H1 (cell line): ENCODE data around the gene EIF4EBP2. TPM values are rescaled to one million over a fixed set of nuclear protein-coding genes. Genes with fewer than 3 reads are reported as not detected.

Experiments used
- CTCF ChIA-PET: fragments of 300-600 bp; sonication (Branson Sonifier 250); formaldehyde crosslinking; loops from one replicate; lab custom pipeline; 2021; ENCODE audit not compliant: partially characterized antibody; lab: Charles Lee
- POLR2A ChIA-PET: fragments of 300-600 bp; sonication (Branson Sonifier 250); formaldehyde crosslinking; loops from one replicate; lab custom pipeline; 2021; ENCODE audit warnings: inconsistent platforms; ENCODE audit not compliant: partially characterized antibody; lab: Charles Lee
- DNase-seq, 2 experiments: peaks; one replicate each; pipeline versions ENCODE4 v3.0.0 to v3.0.0-alpha.2; 2010 to 2022; ENCODE audit warnings: low spot score in 2 of 2, low read depth in 1 of 2, mixed read lengths in 1 of 2
- FAIRE-seq: peaks from 2 replicates; lab custom pipeline; 2011; peaks lifted over from hg19 to GRCh38; lab: Jason Lieb, UNC
- H2AFZ ChIP-seq: 2 replicates; pipeline ENCODE4 v1.8.1; 2012; ENCODE audit warnings: low read length, inconsistent platforms
- H2AK5ac ChIP-seq: 2 replicates; pipeline ENCODE4 v1.6.1; 2013; ENCODE audit warnings: low read depth, low read length
- H2BK120ac ChIP-seq: replicated peaks from 2 replicates; pipeline ENCODE3; 2013; ENCODE audit warnings: low read depth, low read length, inconsistent platforms
- H2BK12ac ChIP-seq: 2 replicates; pipeline ENCODE4 v1.6.1; 2013; ENCODE audit warnings: low read depth, low read length
- H2BK15ac ChIP-seq: 2 replicates; pipeline ENCODE4 v1.6.1; 2013; ENCODE audit warnings: low read length
- H2BK20ac ChIP-seq: 2 replicates; pipeline ENCODE4 v1.6.1; 2013; ENCODE audit warnings: low read length
- H2BK5ac ChIP-seq: 2 replicates; pipeline ENCODE4 v1.6.1; 2013; ENCODE audit warnings: low read depth, low read length
- H3K14ac ChIP-seq: 2 replicates; pipeline ENCODE4 v1.6.1; 2013; ENCODE audit warnings: inconsistent platforms; ENCODE audit not compliant: insufficient read length
- H3K18ac ChIP-seq: 2 replicates; pipeline ENCODE4 v1.6.1; 2013; ENCODE audit warnings: low read length; ENCODE audit errors: extremely low read depth
- H3K23ac ChIP-seq: 2 replicates; pipeline ENCODE4 v1.6.1; 2013; ENCODE audit warnings: inconsistent platforms; ENCODE audit not compliant: insufficient read length
- H3K23me2 ChIP-seq: 2 replicates; pipeline ENCODE4 v1.6.1; 2013; ENCODE audit warnings: low read depth, low read length
- H3K27ac ChIP-seq: 2 replicates; pipeline ENCODE4 v1.6.1; 2011; ENCODE audit warnings: low read depth, low read length, inconsistent platforms
- H3K27me3 ChIP-seq, 4 experiments: replicated peaks in 1 of 4; 1 replicate in 1 of 4; 2 replicates in 3 of 4; pipeline versions ENCODE4 v1.6.1 to v1.8.1; 2011 to 2013; ENCODE audit warnings: low read length in 3 of 4, mild to moderate bottlenecking in 3 of 4, inconsistent platforms in 2 of 4, mixed read lengths in 2 of 4, moderate library complexity in 1 of 4; ENCODE audit not compliant: control insufficient read depth in 3 of 4, insufficient read depth in 3 of 4; ENCODE audit errors: extremely low read depth in 1 of 4
- H3K36me3 ChIP-seq, 4 experiments: 2 replicates each; pipeline versions ENCODE4 v1.6.1 to v1.8.1; 2011 to 2013; ENCODE audit warnings: mild to moderate bottlenecking in 4 of 4, low read length in 3 of 4, moderate library complexity in 2 of 4, control low read depth in 1 of 4, inconsistent platforms in 1 of 4; ENCODE audit not compliant: insufficient read depth in 4 of 4, control insufficient read depth in 2 of 4
- H3K4ac ChIP-seq: replicated peaks from 2 replicates; pipeline ENCODE3; 2013; ENCODE audit warnings: low read length, low read depth, mixed read lengths, inconsistent platforms; ENCODE audit not compliant: insufficient read length
- H3K4me1 ChIP-seq, 4 experiments: replicated peaks in 1 of 4; 1 replicate in 1 of 4; 2 replicates in 3 of 4; pipeline versions ENCODE4 v1.6.1 to v1.8.1; 2011 to 2013; ENCODE audit warnings: low read length in 3 of 4, inconsistent platforms in 2 of 4, mixed read lengths in 1 of 4; ENCODE audit not compliant: insufficient read depth in 4 of 4, control insufficient read depth in 3 of 4
- H3K4me2 ChIP-seq, 2 experiments: 2 replicates each; pipeline versions ENCODE4 v1.6.1 to v1.8.1; 2011 to 2013; ENCODE audit warnings: low read depth in 2 of 2, low read length in 2 of 2, control low read depth in 1 of 2, inconsistent platforms in 1 of 2, mild to moderate bottlenecking in 1 of 2; ENCODE audit not compliant: insufficient read depth in 1 of 2
- H3K4me3 ChIP-seq, 4 experiments: fragments of 200-600, 300-600 bp in 1 of 4; sonication (generic), shearing (Covaris generic), sonication (Bioruptor Twin) in 1 of 4; 2 replicates each; pipeline versions ENCODE4 v1.5.1 to v1.8.1; 2011 to 2016; ENCODE audit warnings: low read length in 4 of 4, low read depth in 3 of 4, control low read depth in 2 of 4, inconsistent platforms in 2 of 4, mild to moderate bottlenecking in 2 of 4, mixed read lengths in 1 of 4, moderate library complexity in 1 of 4; ENCODE audit not compliant: insufficient read depth in 2 of 4; ENCODE audit errors: extremely low read depth in 1 of 4
- H3K56ac ChIP-seq: replicated peaks from 2 replicates; pipeline ENCODE3; 2013; ENCODE audit warnings: low read depth, mild to moderate bottlenecking, mixed read lengths, low read length, inconsistent platforms; ENCODE audit not compliant: insufficient read length
- H3K79me1 ChIP-seq: 2 replicates; pipeline ENCODE4 v1.6.1; 2013; ENCODE audit warnings: low read depth, low read length, control low read depth
- H3K79me2 ChIP-seq, 2 experiments: 2 replicates each; pipeline versions ENCODE4 v1.6.1 to v1.8.1; 2012 to 2013; ENCODE audit warnings: low read length in 2 of 2, mild to moderate bottlenecking in 2 of 2, inconsistent platforms in 1 of 2; ENCODE audit not compliant: insufficient read depth in 2 of 2, control insufficient read depth in 1 of 2
- H3K9ac ChIP-seq, 4 experiments: replicated peaks in 1 of 4; 1 replicate in 1 of 4; 2 replicates in 3 of 4; pipeline versions ENCODE4 v1.6.1 to v1.8.1; 2011 to 2013; ENCODE audit warnings: low read depth in 3 of 4, low read length in 3 of 4, control low read depth in 2 of 4, mild to moderate bottlenecking in 2 of 4, moderate library complexity in 2 of 4, inconsistent platforms in 1 of 4; ENCODE audit errors: extremely low read depth in 1 of 4
- H3K9me3 ChIP-seq, 2 experiments: 2 replicates each; pipeline versions ENCODE4 v1.6.1 to v1.8.1; 2012 to 2013; ENCODE audit warnings: mild to moderate bottlenecking in 2 of 2, moderate library complexity in 2 of 2, control low read depth in 1 of 2, inconsistent platforms in 1 of 2, low read depth in 1 of 2, low read length in 1 of 2, mixed read lengths in 1 of 2; ENCODE audit not compliant: insufficient read depth in 2 of 2
- H4K20me1 ChIP-seq, 2 experiments: replicated peaks in 1 of 2; 2 replicates each; pipeline versions ENCODE3 to v1.8.1; 2011 to 2013; ENCODE audit warnings: inconsistent platforms in 2 of 2, low read length in 2 of 2, mild to moderate bottlenecking in 1 of 2; ENCODE audit not compliant: insufficient read depth in 2 of 2, control insufficient read depth in 1 of 2
- H4K5ac ChIP-seq: 2 replicates; pipeline ENCODE4 v1.6.1; 2013; ENCODE audit warnings: low read length, low read depth, mixed read lengths, inconsistent platforms; ENCODE audit not compliant: insufficient read length
- H4K8ac ChIP-seq: 2 replicates; pipeline ENCODE4 v1.8.0; 2013; ENCODE audit warnings: mild to moderate bottlenecking, moderate library complexity, low read length, inconsistent platforms; ENCODE audit not compliant: insufficient read depth; ENCODE audit errors: extremely low read depth
- H4K91ac ChIP-seq: replicated peaks from 2 replicates; pipeline ENCODE3; 2013; ENCODE audit warnings: low read length, mixed read lengths, inconsistent platforms; ENCODE audit not compliant: insufficient read length
- FOSL1 ChIP-seq: IDR thresholded peaks from 2 replicates; pipeline ENCODE4 v1.6.1; 2011; ENCODE audit warnings: mild to moderate bottlenecking, low read depth, low read length, moderate library complexity; ENCODE audit not compliant: insufficient read depth
- WGBS, 2 experiments: shearing (Covaris generic) in 1 of 2; methylation state at CpG; one replicate each; pipeline versions ENCODE4 v1.1.6 to v1.1.7; 2013 to 2015; ENCODE audit warnings: low lambda C conversion rate in 2 of 2, mixed read lengths in 2 of 2, inconsistent platforms in 1 of 2, low coverage in 1 of 2, missing lambda C conversion rate in 1 of 2; ENCODE audit not compliant: insufficient replicate concordance in 2 of 2, insufficient coverage in 1 of 2, insufficient read length in 1 of 2; ENCODE audit errors: extremely low coverage in 1 of 2, missing lambda C conversion rate in 1 of 2; 5-methylcytosine and 5-hydroxymethylcytosine counted together
- polyA plus RNA-seq, 7 experiments: library from polyadenylated mRNA; depleted of rRNA in 3 of 7; stranded (reverse) in 5 of 7; unstranded in 2 of 7; fragments of >200 nt in 5 of 7; fragments of 200-250 nt in 2 of 7; gene quantifications; 1 replicate in 5 of 7; 2 replicates in 1 of 7; 4 replicates in 1 of 7; pipeline versions ENCODE4 v1.2.1 to v1.2.3, GENCODE V29; 2011 to 2013; ENCODE audit warnings: missing spikeins in 2 of 7, mixed read lengths in 2 of 7
- total RNA-seq: library from RNA; stranded (reverse); fragmentation: NEBNext Ultra II Directional; extraction: Animal tissue kit (Norgen Biotek cat#: 25700); gene quantifications from 2 replicates; pipeline ENCODE4 v1.2.1, GENCODE V29; 2021
- TF ChIP-seq, protein P1 (sequence below): IDR thresholded peaks from 2 replicates; pipeline ENCODE4 v1.6.1; 2011; ENCODE audit warnings: low read length, improper control_type of control experiment

Gene EIF4EBP2
- total and polyA plus RNA-seq, 2 of the 8 experiments (the other 6 are each of a cell fraction or from before 2014, with no cell fraction given) = 55.3 to 144 TPM

DNA sequence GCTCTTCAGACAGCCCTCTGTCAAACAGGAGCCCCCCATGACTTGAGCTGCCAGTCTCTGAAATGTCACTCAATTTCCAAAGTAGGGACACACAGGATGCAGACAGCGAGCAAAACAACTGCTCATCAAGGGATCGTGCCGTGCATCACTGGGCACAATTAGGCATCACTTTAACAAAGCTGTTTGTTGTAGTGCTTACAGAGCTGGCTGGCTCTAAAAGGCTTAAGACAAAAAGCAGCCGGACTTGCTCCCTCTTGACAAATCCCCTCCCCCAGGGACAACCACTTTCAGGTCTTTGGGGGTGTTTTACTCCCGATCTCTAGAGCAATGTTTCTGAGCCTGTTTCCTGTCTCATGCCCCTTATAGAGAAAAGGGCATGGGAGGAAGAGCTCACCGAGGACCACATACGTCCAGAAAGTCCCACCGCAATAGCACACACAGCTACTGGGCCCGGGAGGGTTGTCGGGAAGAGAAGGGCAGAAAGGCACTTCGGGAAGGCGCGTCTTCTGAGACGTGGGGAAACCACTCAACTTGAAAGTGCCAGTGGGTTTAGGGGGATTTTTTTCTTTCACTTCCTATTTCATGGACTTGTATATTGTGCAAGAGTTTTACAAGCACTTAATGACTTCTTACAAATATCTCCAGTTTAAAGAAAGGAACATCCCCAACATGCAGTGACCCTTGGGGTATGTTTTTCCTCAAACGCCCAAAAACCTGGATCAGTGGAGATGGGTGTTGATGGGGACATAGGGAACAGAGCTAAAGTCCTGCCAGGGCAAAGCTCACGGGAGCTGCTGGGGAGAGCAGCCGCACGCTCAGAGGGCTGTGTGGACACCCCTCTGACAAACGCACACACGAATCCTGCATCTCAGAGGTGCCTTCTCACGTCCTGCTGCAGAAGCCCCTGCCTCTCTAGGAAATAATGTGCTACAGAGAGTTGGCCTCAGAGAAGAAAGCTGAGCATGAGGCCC is 48.6 kb upstream of the EIF4EBP2 start:
- no peak overlapping the region for H3K56ac ChIP-seq
- H3K4me2 ChIP-seq = no peak overlapping the region
- no peaks in the 10 kb centered on the region for H3K4me1 ChIP-seq
- FAIRE-seq = no peak
- H4K5ac ChIP-seq = no peak overlapping the region
- no peak overlapping the region for H2AK5ac ChIP-seq
- H4K91ac ChIP-seq = no peak overlapping the region
- H3K79me2 ChIP-seq = no peaks in the 10 kb centered on the region
- H3K27me3 ChIP-seq = no peaks in the 10 kb centered on the region
- DNase-seq = no peak
- no peak overlapping the region for H3K9ac ChIP-seq
- no peak overlapping the region for H2BK20ac ChIP-seq
- TF ChIP-seq, protein P1, sequence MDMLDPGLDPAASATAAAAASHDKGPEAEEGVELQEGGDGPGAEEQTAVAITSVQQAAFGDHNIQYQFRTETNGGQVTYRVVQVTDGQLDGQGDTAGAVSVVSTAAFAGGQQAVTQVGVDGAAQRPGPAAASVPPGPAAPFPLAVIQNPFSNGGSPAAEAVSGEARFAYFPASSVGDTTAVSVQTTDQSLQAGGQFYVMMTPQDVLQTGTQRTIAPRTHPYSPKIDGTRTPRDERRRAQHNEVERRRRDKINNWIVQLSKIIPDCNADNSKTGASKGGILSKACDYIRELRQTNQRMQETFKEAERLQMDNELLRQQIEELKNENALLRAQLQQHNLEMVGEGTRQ = no peak
- no peak for TF ChIP-seq FOSL1
- H3K23ac ChIP-seq = no peak overlapping the region
- 90% methylated on average over 21 of the region's 21 CpGs; no CpG with 5 or more reads in 1 of the 2 experiments for WGBS, 2 experiments
- no peak overlapping the region for H3K14ac ChIP-seq
- no peak overlapping the region for H2BK12ac ChIP-seq
- no peak overlapping the region for H2BK120ac ChIP-seq
- no peaks in the 10 kb centered on the region for H3K9me3 ChIP-seq
- no peaks in the 10 kb centered on the region; a peak in 1 of 8 replicates for H3K36me3 ChIP-seq
- H3K23me2 ChIP-seq = no peaks in the 10 kb centered on the region
- H3K4me3 ChIP-seq = no peak overlapping the region
- H4K8ac ChIP-seq = no peak overlapping the region
- ChIA-PET CTCF (interaction anchor here (0.9 to 18.1 kb wide), 14 partner anchors 9 to 208 kb away, joined by 3 to 329 read pairs (median 5); partner anchors contain the start of genes PPA1 and TYSND1), POLR2A (no interaction called here)
- H3K79me1 ChIP-seq = no peaks in the 10 kb centered on the region; the same call in 1 of the 2 replicates
- peaks cover 0 to 5% of the 10 kb centered on the region in 2 experiments for H4K20me1 ChIP-seq
- H2AFZ ChIP-seq = no peak overlapping the region
- H3K27ac ChIP-seq = no peak overlapping the region
- no peak overlapping the region for H2BK5ac ChIP-seq
- H3K18ac ChIP-seq = no peak overlapping the region
- H3K4ac ChIP-seq = no peak overlapping the region
- no peak overlapping the region for H2BK15ac ChIP-seq
